ENCODE results near the gene FKBP1C.
"Not testable (repeated sequence)": the region's sequence is repeated elsewhere in the genome, so short reads cannot be mapped to it uniquely, and the experiment has no call there.

The FKBP1C gene

GRCh38 chr6:63211343-63211742, at the start of gene FKBP1C:
FKBP1C (plus strand) TSS chr6:63211469.
- not testable (repeated sequence) for DNase-seq

- DNase-seq = not testable (repeated sequence)
Measured at GRCh38 chr6:63164047-63164803, 47.0 kb upstream of the FKBP1C start.

GRCh38 chr6:63174173-63174572, 37.1 kb upstream of the FKBP1C start:
- DNase-seq = no peak

- no peak for DNase-seq
Measured at GRCh38 chr6:63176181-63176580, 35.1 kb upstream of the FKBP1C start.

- DNase-seq = no peak
Measured at GRCh38 chr6:63180367-63180766, 30.9 kb upstream of the FKBP1C start.

- no peak for DNase-seq
Measured at GRCh38 chr6:63186970-63187369, 24.3 kb upstream of the FKBP1C start.

- DNase-seq = no peak
Measured at GRCh38 chr6:63188828-63189227, 22.4 kb upstream of the FKBP1C start.

- DNase-seq = no peak
Measured at GRCh38 chr6:63193324-63193723, 17.9 kb upstream of the FKBP1C start.

- DNase-seq = no peak
Measured at GRCh38 chr6:63197741-63198140, 13.5 kb upstream of the FKBP1C start.

- DNase-seq = no peak
Measured at GRCh38 chr6:63213325-63213724, 2.1 kb downstream of the FKBP1C start.

- DNase-seq = no peak
Measured at GRCh38 chr6:63214816-63215215, 3.5 kb downstream of the FKBP1C start.

GRCh38 chr6:63224179-63224578, 12.9 kb downstream of the FKBP1C start:
- DNase-seq = no peak

- DNase-seq = not testable (repeated sequence)
Measured at GRCh38 chr6:63225987-63226386, 14.7 kb downstream of the FKBP1C start.

GRCh38 chr6:63227928-63228894, 16.9 kb downstream of the FKBP1C start:
- DNase-seq = not testable (repeated sequence)

GRCh38 chr6:63230027-63230426, 18.8 kb downstream of the FKBP1C start:
- DNase-seq = not testable (repeated sequence)

- not testable (repeated sequence) for DNase-seq
Measured at GRCh38 chr6:63230511-63230910, 19.2 kb downstream of the FKBP1C start.

GRCh38 chr6:63236398-63236817, 25.1 kb downstream of the FKBP1C start:
- no peak for DNase-seq

- no peak for DNase-seq
Measured at GRCh38 chr6:63245420-63245819, 34.2 kb downstream of the FKBP1C start.

- DNase-seq = no peak
Measured at GRCh38 chr6:63245909-63246308, 34.6 kb downstream of the FKBP1C start.

- DNase-seq = no peak
Measured at GRCh38 chr6:63246581-63246980, 35.3 kb downstream of the FKBP1C start.

- no peak for DNase-seq
Measured at GRCh38 chr6:63249875-63250482, 38.7 kb downstream of the FKBP1C start.

- no peak for DNase-seq
Measured at GRCh38 chr6:63259153-63259552, 47.9 kb downstream of the FKBP1C start.

GRCh38 chr6:63261820-63262219, 50.6 kb downstream of the FKBP1C start:
- DNase-seq = no peak

Data from NCI-H1436 treated with DMSO at 0.1 percent for 48 hours (cell line).